Mesothelial cell of epicardium (in vitro differentiated cells): Measurements from ENCODE around the gene CPLX3. TPM values are rescaled to one million over a fixed set of nuclear protein-coding genes. Genes with fewer than 3 reads are reported as not detected.
A peak's percentile ranks its signal among the peaks of the same experiment; 100 is the strongest.

Experiments used
- DNase-seq, 2 experiments: peaks; one replicate each; pipeline ENCODE4 v3.0.0; 2021; ENCODE audit warnings: low spot score in 2 of 2; ENCODE audit not compliant: unreplicated experiment in 2 of 2
- H3K27ac Mint-ChIP-seq: 2 replicates; pipeline ENCODE4 v1.8.0; 2021; ENCODE audit warnings: mixed read lengths
- H3K27me3 Mint-ChIP-seq: 2 replicates; pipeline ENCODE4 v1.8.0; 2021; ENCODE audit warnings: low read depth, mixed read lengths
- H3K36me3 Mint-ChIP-seq: 2 replicates; pipeline ENCODE4 v1.8.0; 2021; ENCODE audit warnings: mixed read lengths
- H3K4me1 Mint-ChIP-seq: 2 replicates; pipeline ENCODE4 v1.8.0; 2021; ENCODE audit warnings: mixed read lengths
- H3K4me3 Mint-ChIP-seq: 2 replicates; pipeline ENCODE4 v1.8.0; 2021; ENCODE audit warnings: mild to moderate bottlenecking, moderate library complexity, mixed read lengths
- H3K9me3 Mint-ChIP-seq: 2 replicates; pipeline ENCODE4 v1.8.0; 2021; ENCODE audit warnings: mixed read lengths
- total RNA-seq: library from RNA; stranded (reverse); gene quantifications from 3 replicates; pipeline ENCODE4 v1.2.1, GENCODE V29; 2021
- TF ChIP-seq, protein P1 (sequence below): fragments of 200-600 bp; sonication (generic); IDR thresholded peaks from one replicate; pipeline ENCODE4 v1.5.0; 2021; ENCODE audit warnings: antibody characterized with exemption; ENCODE audit not compliant: unreplicated experiment

The CPLX3 gene
- total RNA-seq, 1 donor from 2014 or later: not detected

DNA sequence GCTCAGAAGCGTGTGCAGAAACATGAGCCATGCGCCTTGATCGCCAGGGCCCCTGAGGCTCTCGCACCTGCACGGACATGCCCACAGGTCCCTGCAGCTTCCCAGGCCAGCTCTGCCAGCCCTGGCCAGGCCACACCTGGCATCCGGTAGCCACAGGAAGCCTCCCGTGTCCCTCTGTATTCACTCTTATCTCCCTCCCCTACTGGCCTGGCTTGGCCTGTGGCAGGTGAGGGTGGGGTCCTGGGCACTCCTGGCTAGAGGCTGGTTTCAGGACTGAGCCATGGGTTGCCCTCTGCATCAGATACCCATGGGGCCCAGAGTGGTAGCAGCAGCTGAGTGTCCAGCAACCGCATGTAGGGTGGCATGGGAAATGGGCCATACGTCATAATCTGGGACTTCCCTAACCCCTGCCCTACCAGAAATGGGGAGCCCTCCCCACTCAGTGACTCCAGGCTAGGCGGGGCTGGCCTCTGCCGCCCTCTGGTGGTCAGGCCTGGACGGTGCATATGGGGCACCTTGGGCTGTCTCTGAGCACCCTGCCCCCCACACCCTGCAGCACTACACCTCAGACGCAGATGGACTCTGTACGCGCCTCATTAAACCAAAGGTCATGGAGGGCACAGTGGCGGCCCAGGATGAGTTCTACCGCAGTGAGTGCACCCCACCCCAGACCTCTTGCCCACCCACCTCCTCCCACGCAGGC lies 26.4 kb upstream of the CPLX3 start:
- Mint-ChIP-seq H3K27me3 (no peaks in the 10 kb centered on the region), H3K4me1 (no peaks in the 10 kb centered on the region), H3K9me3 (no peaks in the 10 kb centered on the region), H3K4me3 (no peak overlapping the region), H3K36me3 (peaks cover 12% of the 10 kb centered on the region), H3K27ac (no peak overlapping the region)
- DNase-seq: peak in 1 of 2 experiments; percentile 74
- TF ChIP-seq, protein P1, sequence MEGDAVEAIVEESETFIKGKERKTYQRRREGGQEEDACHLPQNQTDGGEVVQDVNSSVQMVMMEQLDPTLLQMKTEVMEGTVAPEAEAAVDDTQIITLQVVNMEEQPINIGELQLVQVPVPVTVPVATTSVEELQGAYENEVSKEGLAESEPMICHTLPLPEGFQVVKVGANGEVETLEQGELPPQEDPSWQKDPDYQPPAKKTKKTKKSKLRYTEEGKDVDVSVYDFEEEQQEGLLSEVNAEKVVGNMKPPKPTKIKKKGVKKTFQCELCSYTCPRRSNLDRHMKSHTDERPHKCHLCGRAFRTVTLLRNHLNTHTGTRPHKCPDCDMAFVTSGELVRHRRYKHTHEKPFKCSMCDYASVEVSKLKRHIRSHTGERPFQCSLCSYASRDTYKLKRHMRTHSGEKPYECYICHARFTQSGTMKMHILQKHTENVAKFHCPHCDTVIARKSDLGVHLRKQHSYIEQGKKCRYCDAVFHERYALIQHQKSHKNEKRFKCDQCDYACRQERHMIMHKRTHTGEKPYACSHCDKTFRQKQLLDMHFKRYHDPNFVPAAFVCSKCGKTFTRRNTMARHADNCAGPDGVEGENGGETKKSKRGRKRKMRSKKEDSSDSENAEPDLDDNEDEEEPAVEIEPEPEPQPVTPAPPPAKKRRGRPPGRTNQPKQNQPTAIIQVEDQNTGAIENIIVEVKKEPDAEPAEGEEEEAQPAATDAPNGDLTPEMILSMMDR: peak; percentile 90

DNA sequence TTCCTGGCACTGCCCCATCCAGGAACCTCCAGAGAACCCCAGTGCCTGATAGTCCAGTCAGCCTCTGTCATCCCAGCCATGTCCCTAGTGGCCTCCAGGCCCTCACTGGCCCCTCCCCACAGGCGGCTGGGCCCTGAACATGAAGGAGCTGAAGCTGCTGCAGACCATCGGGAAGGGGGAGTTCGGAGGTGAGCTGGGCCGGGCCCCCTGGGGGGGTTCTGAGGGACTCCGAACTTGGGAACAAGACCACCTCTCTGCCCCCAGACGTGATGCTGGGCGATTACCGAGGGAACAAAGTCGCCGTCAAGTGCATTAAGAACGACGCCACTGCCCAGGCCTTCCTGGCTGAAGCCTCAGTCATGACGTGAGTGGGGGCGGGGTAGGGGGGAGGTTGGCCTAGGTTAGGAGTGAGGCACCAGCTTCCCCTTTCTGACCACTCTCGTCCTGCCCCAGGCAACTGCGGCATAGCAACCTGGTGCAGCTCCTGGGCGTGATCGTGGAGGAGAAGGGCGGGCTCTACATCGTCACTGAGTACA lies 25.8 kb upstream of the CPLX3 start:
- Mint-ChIP-seq H3K4me3 (no peak overlapping the region), H3K36me3 (peaks cover 12% of the 10 kb centered on the region), H3K9me3 (no peaks in the 10 kb centered on the region)

DNA sequence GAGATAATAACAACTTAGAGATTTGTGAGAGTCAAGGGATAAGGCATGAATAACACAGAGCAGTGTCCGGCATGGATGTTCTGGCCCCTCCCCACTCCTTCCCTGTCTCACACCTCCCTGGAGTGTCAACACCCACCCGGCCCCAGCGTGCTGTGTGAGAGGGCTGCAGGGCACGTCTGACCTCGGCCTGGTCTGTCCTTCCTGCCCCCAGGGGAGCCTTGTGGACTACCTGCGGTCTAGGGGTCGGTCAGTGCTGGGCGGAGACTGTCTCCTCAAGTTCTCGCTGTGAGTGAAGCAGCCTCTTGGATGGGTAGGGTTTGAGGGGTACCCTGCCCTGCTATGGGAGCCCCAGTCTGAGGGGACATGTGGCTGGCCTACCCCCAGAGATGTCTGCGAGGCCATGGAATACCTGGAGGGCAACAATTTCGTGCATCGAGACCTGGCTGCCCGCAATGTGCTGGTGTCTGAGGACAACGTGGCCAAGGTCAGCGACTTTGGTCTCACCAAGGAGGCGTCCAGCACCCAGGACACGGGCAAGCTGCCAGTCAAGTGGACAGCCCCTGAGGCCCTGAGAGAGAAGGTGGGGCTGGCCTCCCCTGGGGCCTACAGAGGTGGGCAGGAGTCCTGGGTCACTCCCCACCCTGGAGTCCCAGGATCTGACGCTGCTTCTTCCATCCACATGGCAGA lies 25.0 kb upstream of the CPLX3 start:
- Mint-ChIP-seq H3K4me3 (no peak overlapping the region), H3K4me1 (no peaks in the 10 kb centered on the region), H3K9me3 (no peaks in the 10 kb centered on the region), H3K27me3 (no peaks in the 10 kb centered on the region), H3K36me3 (peaks cover 12% of the 10 kb centered on the region), H3K27ac (no peak overlapping the region)
- DNase-seq: no peak
- TF ChIP-seq, protein P1: no peak

More for the DNA sequence above, 25.8 kb upstream of the CPLX3 start:
- Mint-ChIP-seq H3K27ac (no peak overlapping the region), H3K27me3 (no peaks in the 10 kb centered on the region), H3K4me1 (no peaks in the 10 kb centered on the region)
- DNase-seq: no peak
- TF ChIP-seq, protein P1: no peak

DNA sequence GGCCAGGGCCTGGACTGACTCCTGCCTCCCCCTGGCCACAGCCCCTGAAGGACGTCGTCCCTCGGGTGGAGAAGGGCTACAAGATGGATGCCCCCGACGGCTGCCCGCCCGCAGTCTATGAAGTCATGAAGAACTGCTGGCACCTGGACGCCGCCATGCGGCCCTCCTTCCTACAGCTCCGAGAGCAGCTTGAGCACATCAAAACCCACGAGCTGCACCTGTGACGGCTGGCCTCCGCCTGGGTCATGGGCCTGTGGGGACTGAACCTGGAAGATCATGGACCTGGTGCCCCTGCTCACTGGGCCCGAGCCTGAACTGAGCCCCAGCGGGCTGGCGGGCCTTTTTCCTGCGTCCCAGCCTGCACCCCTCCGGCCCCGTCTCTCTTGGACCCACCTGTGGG lies 24.1 kb upstream of the CPLX3 start:
- DNase-seq: no peak
- H3K27me3 Mint-ChIP-seq: no peaks in the 10 kb centered on the region
- H3K36me3 Mint-ChIP-seq: peaks cover 12% of the 10 kb centered on the region
- H3K4me3 Mint-ChIP-seq: no peak overlapping the region
- TF ChIP-seq, protein P1: no peak
- no peaks in the 10 kb centered on the region for H3K4me1 Mint-ChIP-seq
- no peaks in the 10 kb centered on the region for H3K9me3 Mint-ChIP-seq
- no peak overlapping the region for H3K27ac Mint-ChIP-seq

DNA sequence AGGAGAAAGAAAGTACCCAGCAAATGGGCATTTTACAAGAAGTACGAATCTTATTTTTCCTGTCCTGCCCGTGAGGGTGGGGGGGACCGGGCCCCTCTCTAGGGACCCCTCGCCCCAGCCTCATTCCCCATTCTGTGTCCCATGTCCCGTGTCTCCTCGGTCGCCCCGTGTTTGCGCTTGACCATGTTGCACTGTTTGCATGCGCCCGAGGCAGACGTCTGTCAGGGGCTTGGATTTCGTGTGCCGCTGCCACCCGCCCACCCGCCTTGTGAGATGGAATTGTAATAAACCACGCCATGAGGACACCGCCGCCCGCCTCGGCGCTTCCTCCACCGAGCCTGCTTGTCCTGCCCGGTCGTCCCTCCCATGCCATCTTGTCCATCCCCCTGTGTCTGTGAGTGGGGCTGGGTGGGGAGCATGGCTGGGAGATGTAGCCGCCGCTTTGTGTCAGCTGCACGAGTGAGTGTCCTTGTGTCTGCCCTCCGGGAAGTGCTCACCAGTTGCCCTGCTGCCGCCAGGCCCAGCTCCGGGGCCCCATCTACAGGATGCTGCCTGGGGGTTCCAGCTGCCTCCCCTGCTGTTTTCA lies 23.5 kb upstream of the CPLX3 start:
- H3K27ac Mint-ChIP-seq: no peak overlapping the region
- H3K4me1 Mint-ChIP-seq: no peaks in the 10 kb centered on the region
- H3K9me3 Mint-ChIP-seq: no peaks in the 10 kb centered on the region
- TF ChIP-seq, protein P1: no peak
- H3K27me3 Mint-ChIP-seq: no peaks in the 10 kb centered on the region
- no peak overlapping the region for H3K4me3 Mint-ChIP-seq
- DNase-seq: no peak
- peaks cover 12% of the 10 kb centered on the region for H3K36me3 Mint-ChIP-seq
